GM19463 (cell line): ENCODE data around the gene HK2.
"Not testable (repeated sequence)": the region's sequence is repeated elsewhere in the genome, so short reads cannot be mapped to it uniquely, and the experiment has no call there.

ENCODE experiments used
- ATAC-seq: cut with Tn5 transposase; IDR thresholded peaks from one replicate; pipeline ENCODE4 v1.9.1; 2021; ENCODE audit warnings: mild to moderate bottlenecking, moderate library complexity; ENCODE audit not compliant: unreplicated experiment

Gene HK2

DNA sequence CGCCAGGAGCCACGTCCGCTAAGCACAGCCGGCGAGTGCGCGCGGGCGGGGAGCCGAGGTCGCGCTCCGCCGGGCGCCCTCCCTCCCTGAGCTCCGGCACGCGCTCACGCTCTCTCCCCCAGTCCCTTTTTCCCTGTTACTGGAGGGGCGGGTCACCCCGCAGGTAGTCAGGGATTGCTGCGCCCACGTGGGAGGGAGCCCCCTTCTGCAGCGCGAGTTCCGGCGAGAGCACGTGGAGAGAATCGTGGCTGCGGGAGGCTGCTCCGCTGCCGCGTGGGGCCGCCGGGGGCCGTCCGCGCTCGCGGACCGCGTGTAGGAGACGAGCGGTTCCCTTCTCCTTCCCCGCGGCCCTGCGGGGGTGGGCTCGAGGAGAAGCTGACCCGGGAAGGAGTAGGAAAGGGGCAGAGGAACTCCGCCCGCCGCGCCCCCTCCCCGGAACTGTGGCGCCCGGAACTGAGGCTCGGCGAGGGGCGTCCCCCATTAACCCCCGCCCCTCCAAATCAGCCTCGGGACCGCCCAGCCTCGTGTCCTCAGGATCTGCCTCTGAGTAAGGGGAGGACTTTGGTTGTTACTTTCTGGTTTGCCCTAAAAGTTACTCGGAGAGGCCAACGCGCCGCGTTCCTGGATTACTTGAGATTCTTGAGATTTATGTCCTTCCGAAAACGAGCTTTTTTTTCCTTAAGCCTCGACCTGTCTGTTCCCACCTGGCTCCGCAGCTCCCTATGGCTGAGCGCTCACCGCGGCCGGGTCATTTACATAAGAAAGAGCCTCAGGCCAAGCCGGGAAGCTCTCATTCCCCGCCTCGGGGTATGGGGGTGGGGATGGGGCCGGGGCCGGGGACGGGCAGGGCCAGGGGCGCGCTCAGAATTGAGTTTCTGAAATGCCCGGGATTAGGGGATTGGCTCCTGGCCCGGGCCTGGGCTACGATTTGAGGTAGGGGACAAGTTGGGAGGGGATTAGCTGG lies 1.1 kb downstream of the HK2 start:
- peak; percentile 52 for ATAC-seq

- ATAC-seq = peak; percentile 19
Observed at GRCh38 chr2:74835831-74836674, 2.1 kb downstream of the HK2 start.

DNA sequence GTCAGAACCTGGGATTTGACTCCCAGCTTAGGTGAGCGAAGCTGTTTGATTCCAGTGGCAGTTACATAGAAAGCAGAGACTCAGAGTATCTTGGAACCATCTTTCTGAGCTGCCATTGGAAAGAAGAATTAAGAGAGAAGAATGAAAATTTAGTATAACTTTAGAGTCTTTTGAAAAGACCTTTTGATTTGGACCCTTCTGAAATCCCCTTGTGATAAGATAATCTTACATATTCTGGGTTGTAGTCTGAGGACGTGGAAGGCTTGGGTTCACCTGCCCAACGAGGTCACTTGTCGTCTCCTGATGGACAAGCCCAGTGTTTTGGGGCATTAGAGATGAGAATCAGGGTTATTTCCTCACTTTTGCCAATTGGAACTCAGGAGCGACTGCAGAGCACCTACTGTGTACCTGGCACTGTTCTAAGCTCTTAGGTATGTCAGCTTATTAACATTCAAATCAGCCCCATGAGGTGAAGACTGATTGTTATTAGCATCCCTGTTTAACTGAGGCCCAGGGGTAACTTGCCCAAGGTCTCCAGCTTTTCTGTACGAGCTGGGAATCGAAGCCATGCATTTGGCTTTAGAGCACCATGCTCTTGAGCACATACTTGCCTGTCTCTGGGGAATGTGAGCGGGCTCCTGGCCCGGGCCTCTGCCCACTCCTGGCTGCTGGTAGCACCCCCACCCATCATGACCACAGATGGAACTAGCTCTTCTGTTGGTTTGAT lies 2.9 kb downstream of the HK2 start:
- no peak for ATAC-seq

GRCh38 chr2:74841641-74842040 lies 7.7 kb downstream of the HK2 start:
- ATAC-seq = no peak

GRCh38 chr2:74843433-74843832 lies 9.5 kb downstream of the HK2 start:
- no peak for ATAC-seq

DNA sequence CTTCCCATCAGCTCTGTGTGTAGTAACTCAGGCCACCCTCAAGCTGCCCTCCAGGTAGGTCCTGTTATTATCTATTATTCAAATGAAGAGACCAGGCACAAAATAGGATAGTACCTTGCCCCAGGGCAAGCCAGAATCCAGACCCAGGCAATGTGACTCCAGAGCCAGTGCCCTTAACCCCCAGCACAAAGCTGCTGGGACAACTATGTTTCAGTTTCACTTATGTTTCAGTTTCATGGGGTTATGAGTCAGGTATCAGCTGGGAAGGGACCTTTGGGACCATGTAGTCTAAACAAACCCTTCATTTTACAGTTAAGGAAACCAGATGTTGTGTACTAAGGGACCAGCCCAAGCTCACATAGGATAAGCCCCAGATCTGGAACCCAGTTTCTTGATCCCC lies 10.0 kb downstream of the HK2 start:
- ATAC-seq = peak; percentile 88

DNA sequence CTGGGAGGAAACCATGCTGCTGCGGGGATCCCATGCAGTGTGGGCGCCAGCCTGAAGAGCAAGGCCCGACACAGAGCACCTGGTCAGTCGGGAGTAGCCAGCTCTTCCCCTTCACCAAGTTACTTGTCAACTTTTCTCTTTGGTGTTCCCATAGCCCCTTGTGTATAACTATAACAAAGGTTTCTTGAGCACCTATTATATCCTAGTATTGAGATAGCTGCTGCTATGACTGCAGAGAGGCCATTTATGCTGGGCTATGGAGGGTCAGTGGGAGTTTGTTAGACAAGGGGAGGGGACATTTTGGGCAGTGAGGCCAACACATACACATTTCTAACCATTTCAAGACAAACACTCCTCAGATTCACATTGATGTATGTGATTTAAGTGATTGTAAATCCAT lies 10.8 kb downstream of the HK2 start:
- no peak for ATAC-seq

DNA sequence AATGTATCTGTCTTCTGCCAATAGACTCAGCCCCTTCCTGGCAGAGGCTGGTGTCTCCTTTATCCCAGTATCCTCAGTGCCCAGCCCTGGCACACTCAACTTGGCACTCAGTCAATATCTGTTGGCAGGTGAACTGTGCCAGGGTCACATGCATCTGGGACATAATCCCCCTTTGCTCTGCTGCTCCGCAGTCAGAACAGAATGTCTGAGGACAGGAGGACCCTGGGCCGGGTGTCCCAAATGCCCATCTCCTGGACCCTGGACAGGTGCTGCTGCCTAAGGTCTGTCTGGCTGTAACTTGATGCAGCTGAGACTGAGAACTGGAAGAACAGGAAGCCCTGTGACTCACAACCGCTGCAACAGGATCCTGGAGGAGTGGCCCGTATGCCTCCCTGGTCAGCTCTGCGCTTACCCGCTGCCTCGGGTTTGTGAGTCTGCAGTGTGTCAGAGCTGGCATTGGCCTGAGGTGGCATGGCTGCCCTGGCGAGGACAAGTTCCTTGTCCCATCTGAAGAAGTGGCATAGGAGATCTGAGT lies 11.4 kb downstream of the HK2 start:
- ATAC-seq = no peak

DNA sequence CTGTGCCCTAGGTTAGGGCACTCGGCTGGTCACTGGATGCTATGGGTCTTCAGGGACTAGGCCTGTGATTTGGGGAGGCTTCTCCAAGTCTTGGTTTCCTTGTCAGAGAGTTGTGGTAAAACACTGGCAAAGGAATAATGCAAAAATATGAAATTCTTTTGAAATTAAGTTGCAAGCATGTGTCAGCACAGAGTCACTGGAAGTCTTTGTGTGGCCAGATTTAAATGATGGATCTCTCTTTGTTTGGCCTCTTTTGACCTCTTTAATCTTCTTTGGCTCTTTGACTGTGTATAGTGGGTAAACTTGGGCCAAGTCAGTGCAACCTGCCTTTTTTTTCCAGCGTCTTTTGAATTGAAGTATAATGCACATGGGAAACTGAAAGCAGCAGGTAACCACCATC lies 12.1 kb downstream of the HK2 start:
- ATAC-seq = no peak

DNA sequence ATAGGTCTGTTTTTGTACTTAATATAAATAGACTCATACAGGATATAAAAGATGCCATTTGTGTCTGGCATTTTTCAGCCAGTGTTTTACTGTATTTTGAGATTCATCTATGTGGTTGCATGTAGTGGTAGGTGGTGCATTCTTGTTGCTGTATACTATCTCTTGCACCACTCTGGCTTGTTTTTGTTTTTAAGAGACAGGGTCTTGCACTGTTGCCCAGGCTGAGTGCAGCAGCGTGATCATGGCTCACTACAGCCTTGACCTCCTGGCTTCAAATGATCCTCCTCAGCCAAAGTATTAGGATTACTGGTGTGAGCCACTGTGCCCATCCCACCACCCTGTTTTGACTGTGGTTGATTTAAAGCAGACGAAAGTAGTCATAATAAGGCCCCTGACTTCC lies 12.6 kb downstream of the HK2 start:
- ATAC-seq = no peak

DNA sequence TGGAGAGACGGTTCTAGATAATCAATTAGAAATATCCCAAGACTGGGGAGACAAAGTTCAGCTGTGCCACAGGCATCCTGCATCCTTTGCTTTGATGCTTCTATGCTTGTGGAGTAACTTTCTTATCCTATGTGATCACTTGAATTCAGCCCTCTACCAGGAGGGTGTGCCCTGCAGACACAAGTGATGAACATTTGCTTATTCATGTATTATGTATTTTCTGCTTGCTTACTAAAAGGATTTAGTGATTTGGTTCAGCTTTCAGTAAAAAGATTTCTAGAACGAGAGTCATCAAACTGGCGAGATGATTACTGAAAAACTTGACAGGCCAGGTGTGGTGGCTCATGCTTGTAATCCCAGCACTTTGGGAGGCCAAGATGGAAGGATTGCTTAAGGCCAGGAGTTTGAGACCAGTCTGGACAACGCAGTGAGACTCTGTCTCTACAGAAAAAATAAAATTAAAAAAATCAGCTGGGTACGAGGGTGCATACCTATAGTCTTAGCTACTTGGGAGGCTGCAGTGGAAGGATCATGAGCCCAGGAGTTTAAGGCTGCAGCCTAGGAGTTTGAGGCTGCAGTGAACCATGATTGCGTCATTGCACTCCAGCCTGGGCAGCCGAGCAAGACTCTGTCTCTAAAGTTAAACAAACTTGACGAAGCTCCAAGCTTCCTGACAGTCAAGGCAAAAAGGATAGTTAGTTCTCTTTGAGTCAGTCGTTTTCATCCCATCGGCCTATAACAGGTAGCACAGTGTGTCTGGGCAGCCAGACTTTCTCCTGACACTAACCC lies 13.3 kb downstream of the HK2 start:
- ATAC-seq = no peak

DNA sequence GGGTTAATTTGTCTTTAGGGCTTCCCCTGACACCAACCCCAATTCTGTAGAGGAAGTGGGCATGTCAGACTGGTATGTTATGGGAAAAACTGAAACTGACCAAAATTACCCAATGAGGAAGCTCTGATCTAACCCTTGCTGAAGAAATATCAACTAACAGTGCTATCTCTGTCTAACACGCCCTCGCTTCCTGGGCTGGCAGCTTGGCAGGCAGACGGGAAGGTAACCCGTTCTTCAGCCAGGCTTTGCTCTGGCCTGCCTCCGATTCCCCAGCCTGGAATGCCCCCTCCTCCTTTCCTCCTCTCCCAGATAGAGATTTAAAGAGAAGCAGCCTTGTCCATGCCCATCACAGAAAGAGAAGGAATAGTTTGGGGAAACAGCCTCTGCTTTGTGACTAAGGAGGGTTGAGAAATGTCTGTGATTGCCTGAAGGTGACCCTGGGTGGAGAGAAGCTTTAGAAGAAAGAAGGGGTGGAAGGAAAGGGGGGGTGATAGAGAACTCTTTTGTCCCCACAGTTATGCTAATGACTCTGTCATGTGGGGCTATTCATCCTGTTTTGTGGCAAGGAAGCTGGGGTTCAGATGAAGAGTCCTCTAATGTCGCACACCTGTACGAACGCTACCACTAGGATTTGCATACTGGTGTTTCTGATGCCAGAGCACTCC lies 15.4 kb downstream of the HK2 start:
- ATAC-seq = peak; percentile 70

GRCh38 chr2:74850496-74851190 lies 16.7 kb downstream of the HK2 start:
- ATAC-seq = no peak

DNA sequence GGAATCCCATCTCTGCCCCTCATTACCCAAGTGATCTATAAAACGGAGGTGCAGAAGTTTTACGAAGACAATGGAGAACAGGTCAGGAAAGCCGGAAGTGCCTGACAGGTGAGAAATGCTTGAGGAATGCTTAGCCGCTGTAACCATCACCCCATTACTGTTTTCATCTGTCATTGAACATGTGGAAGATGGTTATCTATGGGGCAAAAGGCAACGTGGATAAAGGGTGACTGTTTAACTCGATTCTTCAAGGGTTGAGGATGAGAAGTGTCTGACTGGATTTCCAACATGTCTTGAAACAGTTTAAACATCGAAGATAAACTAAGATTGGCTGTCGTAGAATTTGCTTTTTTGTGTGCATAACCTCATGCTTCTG lies 17.3 kb downstream of the HK2 start:
- no peak for ATAC-seq

DNA sequence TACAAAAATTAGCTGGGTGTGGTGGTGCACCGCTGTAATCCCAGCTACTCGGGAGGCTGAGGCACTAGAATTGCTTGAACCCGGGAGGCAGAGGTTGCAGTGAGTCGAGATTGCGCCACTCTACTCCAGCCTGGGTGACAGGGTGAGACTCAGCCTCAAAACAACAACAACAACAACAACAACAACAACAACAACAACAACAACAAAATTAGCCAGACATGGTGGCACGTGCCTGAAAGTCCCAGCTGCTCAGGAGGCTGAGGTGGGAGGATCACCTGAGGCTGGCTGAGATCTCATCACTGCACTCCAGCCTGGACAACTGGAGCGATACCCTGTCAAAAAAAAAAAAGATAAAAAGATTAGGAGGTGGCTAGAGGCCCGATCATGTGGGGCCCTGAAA lies 19.4 kb downstream of the HK2 start:
- not testable (repeated sequence) for ATAC-seq

GRCh38 chr2:74854401-74854800 lies 20.5 kb downstream of the HK2 start:
- ATAC-seq = no peak

DNA sequence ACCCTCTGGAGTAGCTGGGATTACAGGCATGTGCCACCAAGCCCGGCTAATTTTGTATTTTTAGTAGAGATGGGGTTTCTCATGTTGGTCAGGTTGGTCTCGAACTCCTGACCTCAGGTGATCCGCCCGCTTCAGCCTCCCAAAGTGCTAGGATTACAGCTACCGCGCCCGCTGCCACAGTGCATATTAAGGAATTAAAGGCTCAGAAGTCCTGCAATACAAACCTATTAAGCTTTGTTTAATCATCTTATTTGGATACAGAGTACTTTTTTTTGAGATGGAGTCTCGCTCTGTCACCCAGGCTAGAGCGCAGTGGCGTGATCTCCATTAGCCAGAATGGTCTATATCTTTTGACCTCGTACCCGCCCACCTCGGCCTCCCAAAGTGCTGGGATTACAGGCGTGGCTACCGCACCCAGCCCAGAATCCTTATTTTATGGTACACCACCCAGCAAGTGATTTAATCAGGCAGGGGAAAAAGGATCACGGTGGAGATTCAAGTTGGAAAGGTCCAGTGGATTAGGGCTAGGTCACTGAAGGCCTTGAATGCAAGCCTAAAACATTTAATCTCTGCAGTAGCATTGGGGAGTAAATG lies 21.3 kb downstream of the HK2 start:
- not testable (repeated sequence) for ATAC-seq

GRCh38 chr2:74856004-74856578 lies 22.2 kb downstream of the HK2 start:
- ATAC-seq = no peak
